Gastrocnemius medialis (tissue), 4 donors: Measurements from ENCODE around the gene CACNG1.

Experiments
- POLR2A ChIP-seq, 2 donors: fragments of 450-650 bp; IDR thresholded peaks; one replicate each; pipeline ENCODE4 v1.6.1; 2017; ENCODE audit warnings: antibody characterized with exemption in 2 of 2, mild to moderate bottlenecking in 2 of 2, moderate library complexity in 2 of 2
- TF ChIP-seq, protein P1 (sequence below), 5 experiments: fragments of 450-650 bp in 3 of 5; fragments of 200-600 bp in 2 of 5; sonication (generic) in 2 of 5; IDR thresholded peaks in 4 of 5; conservative IDR thresholded peaks in 1 of 5; 1 replicate in 4 of 5; 2 replicates in 1 of 5; pipeline ENCODE4 v1.5.1; 2016 to 2019; ENCODE audit warnings: antibody characterized with exemption in 5 of 5, mild to moderate bottlenecking in 3 of 5, moderate library complexity in 3 of 5

GRCh38 chr17:67049025-67049739 is 4.8 kb downstream of the CACNG1 start:
- TF ChIP-seq, protein P1, sequence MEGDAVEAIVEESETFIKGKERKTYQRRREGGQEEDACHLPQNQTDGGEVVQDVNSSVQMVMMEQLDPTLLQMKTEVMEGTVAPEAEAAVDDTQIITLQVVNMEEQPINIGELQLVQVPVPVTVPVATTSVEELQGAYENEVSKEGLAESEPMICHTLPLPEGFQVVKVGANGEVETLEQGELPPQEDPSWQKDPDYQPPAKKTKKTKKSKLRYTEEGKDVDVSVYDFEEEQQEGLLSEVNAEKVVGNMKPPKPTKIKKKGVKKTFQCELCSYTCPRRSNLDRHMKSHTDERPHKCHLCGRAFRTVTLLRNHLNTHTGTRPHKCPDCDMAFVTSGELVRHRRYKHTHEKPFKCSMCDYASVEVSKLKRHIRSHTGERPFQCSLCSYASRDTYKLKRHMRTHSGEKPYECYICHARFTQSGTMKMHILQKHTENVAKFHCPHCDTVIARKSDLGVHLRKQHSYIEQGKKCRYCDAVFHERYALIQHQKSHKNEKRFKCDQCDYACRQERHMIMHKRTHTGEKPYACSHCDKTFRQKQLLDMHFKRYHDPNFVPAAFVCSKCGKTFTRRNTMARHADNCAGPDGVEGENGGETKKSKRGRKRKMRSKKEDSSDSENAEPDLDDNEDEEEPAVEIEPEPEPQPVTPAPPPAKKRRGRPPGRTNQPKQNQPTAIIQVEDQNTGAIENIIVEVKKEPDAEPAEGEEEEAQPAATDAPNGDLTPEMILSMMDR (IDR thresholded peaks at IDR 0.05 in 4 of 5, conservative IDR thresholded peaks at IDR 0.05 in 1 of 5): no peak
- no peak for TF ChIP-seq POLR2A (IDR thresholded peaks at IDR 0.05)
